ENCODE data around the gene BRCA2. TPM values are rescaled to one million over a fixed set of nuclear protein-coding genes. Genes with fewer than 3 reads are reported as not detected.

BRCA2 gene
- total and polyA plus RNA-seq, 3 experiments from 2014 or later, result 1.3 to 14.2 (median 12.6) TPM

GRCh38 chr13:32426191-32426989 is 111.1 kb downstream of the BRCA2 start:
- H3K27ac Mint-ChIP-seq, result peak overlapping the region; percentile 95 to 100 (median 98)
- Histone ChIP-seq H3K4me1 (ENCODE audit: insufficient read depth, low read length) (peaks cover 36% of the 10 kb centered on the region), H3K9me3 (ENCODE audit: low read length) (no peaks in the 10 kb centered on the region), H3K4me3 (ENCODE audit: low read length) (peak overlapping the region; percentile 84), H3K36me3 (ENCODE audit: insufficient read depth, low read length) (peaks cover 5% of the 10 kb centered on the region), H3K27ac (ENCODE audit: low read depth, low read length) (peak overlapping the region; percentile 87), H3K27me3 (ENCODE audit: insufficient read depth, low read length, poor library complexity, severe bottlenecking) (no peaks in the 10 kb centered on the region)
- CTCF ChIA-PET, result interaction anchor here (1.1 to 1.4 kb wide), 3 partner anchors 16 to 117 kb away, joined by 3 to 4 read pairs (median 3); partner anchors contain the start of gene N4BP2L2
- H3K4me3 Mint-ChIP-seq, result peak overlapping the region; percentile 92 to 100 (median 94)
- POLR2A ChIA-PET, result interaction anchor here (0.6 to 3.3 kb wide), 5 partner anchors 22 to 161 kb away, joined by 3 to 41 read pairs (median 4); partner anchors contain the start of genes BRCA2, N4BP2L2 and ZAR1L
- H3K4me1 Mint-ChIP-seq, result peaks cover 49 to 65% (median 62%) of the 10 kb centered on the region in 3 donors
- H3K9me3 Mint-ChIP-seq, result no peaks in the 10 kb centered on the region
- DNase-seq, result peak in 4 of 5 donors; percentile 39 to 66 (median 62)
- H3K36me3 Mint-ChIP-seq, result peaks cover 0 to 47% (median 11%) of the 10 kb centered on the region in 3 donors
- H3K27me3 Mint-ChIP-seq, result no peaks in the 10 kb centered on the region

GRCh38 chr13:32426990-32427851 is 111.9 kb downstream of the BRCA2 start:
- H3K27me3 ChIP-seq (ENCODE audit: insufficient read depth, low read length, poor library complexity, severe bottlenecking), result no peaks in the 10 kb centered on the region
- H3K27me3 Mint-ChIP-seq, result no peaks in the 10 kb centered on the region
- peaks cover 5% of the 10 kb centered on the region for H3K36me3 ChIP-seq (ENCODE audit: insufficient read depth, low read length)
- peaks cover 0 to 44% (median 6%) of the 10 kb centered on the region in 3 donors for H3K36me3 Mint-ChIP-seq
- H3K9me3 ChIP-seq (ENCODE audit: low read length), result no peaks in the 10 kb centered on the region
- ChIA-PET POLR2A (interaction anchor here (0.9 to 3.3 kb wide), 7 partner anchors 24 to 160 kb away, joined by 3 to 41 read pairs (median 4); partner anchors contain the start of genes BRCA2, N4BP2L2, PDS5B and ZAR1L), CTCF (interaction anchor here (0.8 to 1.4 kb wide), 5 partner anchors 16 to 242 kb away, joined by 3 to 4 read pairs (median 3); partner anchors contain the start of genes BRCA2, N4BP2L2 and ZAR1L)
- H3K27ac Mint-ChIP-seq, result peak overlapping the region; percentile 95 to 100 (median 98)
- no peaks in the 10 kb centered on the region for H3K9me3 Mint-ChIP-seq
- peak overlapping the region; percentile 92 to 100 (median 94) for H3K4me3 Mint-ChIP-seq
- peak overlapping the region; percentile 84 for H3K4me3 ChIP-seq (ENCODE audit: low read length)
- H3K4me1 ChIP-seq (ENCODE audit: insufficient read depth, low read length), result peaks cover 36% of the 10 kb centered on the region
- H3K4me1 Mint-ChIP-seq, result peaks cover 44 to 60% (median 54%) of the 10 kb centered on the region in 3 donors
- DNase-seq, result peak; percentile 44 to 79 (median 65)
- peak overlapping the region; percentile 87 for H3K27ac ChIP-seq (ENCODE audit: low read depth, low read length)

- peak; percentile 82 to 92 (median 85) for DNase-seq
- Histone ChIP-seq H3K36me3 (ENCODE audit: insufficient read depth, low read length) (peaks cover 5% of the 10 kb centered on the region), H3K4me3 (ENCODE audit: low read length) (peak within 1 kb of the TSS; percentile 84), H3K27me3 (ENCODE audit: insufficient read depth, low read length, poor library complexity, severe bottlenecking) (no peaks in the 10 kb centered on the region), H3K27ac (ENCODE audit: low read depth, low read length) (peak within 1 kb of the TSS; percentile 87), H3K9me3 (ENCODE audit: low read length) (no peaks in the 10 kb centered on the region), H3K4me1 (ENCODE audit: insufficient read depth, low read length) (peaks cover 36% of the 10 kb centered on the region)
- Mint-ChIP-seq H3K4me3 (peak within 1 kb of the TSS; percentile 92 to 100 (median 94)), H3K4me1 (peaks cover 40 to 53% (median 47%) of the 10 kb centered on the region in 3 donors), H3K27ac (peak within 1 kb of the TSS; percentile 95 to 100 (median 98)), H3K36me3 (peaks cover 5 to 42% (median 5%) of the 10 kb centered on the region in 3 donors), H3K9me3 (no peaks in the 10 kb centered on the region), H3K27me3 (no peaks in the 10 kb centered on the region)
- POLR2A ChIA-PET, result interaction anchor here (0.9 to 3.3 kb wide), 7 partner anchors 92 to 159 kb away, joined by 3 to 41 read pairs (median 4); partner anchors contain the start of genes BRCA2, PDS5B and ZAR1L
- CTCF ChIA-PET, result interaction anchor here (0.8 to 1.2 kb wide), 5 partner anchors 15 to 241 kb away, joined by 3 to 4 read pairs (median 3); partner anchors contain the start of genes BRCA2 and ZAR1L
Measured at GRCh38 chr13:32427852-32428580, 112.7 kb downstream of the BRCA2 start, which contains the start of gene N4BP2L1. Gene N4BP2L1 (minus strand): TSS chr13:32428130. CDS start chr13:32428082, 48 bp downstream.

- CTCF ChIA-PET, result interaction anchor here (1.0 to 1.2 kb wide), 6 partner anchors 11 to 240 kb away, joined by 3 to 4 read pairs (median 4); partner anchors contain the start of genes BRCA2 and ZAR1L
- POLR2A ChIA-PET, result interaction anchor here (0.9 to 3.3 kb wide), 6 partner anchors 91 to 157 kb away, joined by 3 to 41 read pairs (median 4); partner anchors contain the start of genes BRCA2, PDS5B and ZAR1L
- peak overlapping the region; percentile 83 to 94 (median 91) for H3K4me3 Mint-ChIP-seq
Measured at GRCh38 chr13:32428581-32429432, 113.5 kb downstream of the BRCA2 start.

GRCh38 chr13:32429433-32429909 is 114.2 kb downstream of the BRCA2 start:
- no peak overlapping the region for H3K27ac ChIP-seq (ENCODE audit: low read depth, low read length)
- H3K27ac Mint-ChIP-seq, result peak overlapping the region in 7 of 8 donors; percentile 43 to 99 (median 92)

More at GRCh38 chr13:32428581-32429432, 113.5 kb downstream of the BRCA2 start:
- peak overlapping the region; percentile 92 to 99 (median 98) for H3K27ac Mint-ChIP-seq
- no peaks in the 10 kb centered on the region for H3K27me3 Mint-ChIP-seq
- H3K4me3 ChIP-seq (ENCODE audit: low read length), result peak overlapping the region; percentile 84
- H3K4me1 ChIP-seq (ENCODE audit: insufficient read depth, low read length), result peaks cover 31% of the 10 kb centered on the region
- H3K27me3 ChIP-seq (ENCODE audit: insufficient read depth, low read length, poor library complexity, severe bottlenecking), result no peaks in the 10 kb centered on the region
- peaks cover 35 to 47% (median 39%) of the 10 kb centered on the region in 3 donors for H3K4me1 Mint-ChIP-seq
- DNase-seq, result no peak
- H3K27ac ChIP-seq (ENCODE audit: low read depth, low read length), result peak overlapping the region; percentile 87
- no peaks in the 10 kb centered on the region for H3K9me3 Mint-ChIP-seq
- H3K36me3 ChIP-seq (ENCODE audit: insufficient read depth, low read length), result peaks cover 1% of the 10 kb centered on the region
- peaks cover 4 to 38% (median 5%) of the 10 kb centered on the region in 3 donors for H3K36me3 Mint-ChIP-seq
- H3K9me3 ChIP-seq (ENCODE audit: low read length), result no peaks in the 10 kb centered on the region

GRCh38 chr13:32430018-32430747 is 114.9 kb downstream of the BRCA2 start:
- H3K27me3 Mint-ChIP-seq, result no peaks in the 10 kb centered on the region
- ChIA-PET CTCF (interaction anchor here (0.7 kb wide), 1 partner anchor 124 kb away, joined by 3 read pairs; no protein-coding TSS in a partner anchor), POLR2A (no interaction called here)
- H3K4me1 ChIP-seq (ENCODE audit: insufficient read depth, low read length), result peaks cover 20% of the 10 kb centered on the region
- no peak overlapping the region for H3K4me3 ChIP-seq (ENCODE audit: low read length)
- H3K4me1 Mint-ChIP-seq, result peaks cover 26 to 35% (median 29%) of the 10 kb centered on the region in 3 donors
- H3K36me3 ChIP-seq (ENCODE audit: insufficient read depth, low read length), result no peaks in the 10 kb centered on the region
- no peak overlapping the region for H3K27ac ChIP-seq (ENCODE audit: low read depth, low read length)
- H3K9me3 ChIP-seq (ENCODE audit: low read length), result no peaks in the 10 kb centered on the region
- peak overlapping the region in 3 of 7 donors; percentile 30 to 39 (median 32) for H3K4me3 Mint-ChIP-seq
- no peaks in the 10 kb centered on the region for H3K9me3 Mint-ChIP-seq
- peak overlapping the region in 7 of 8 donors; percentile 8 to 92 (median 34) for H3K27ac Mint-ChIP-seq
- no peaks in the 10 kb centered on the region for H3K27me3 ChIP-seq (ENCODE audit: insufficient read depth, low read length, poor library complexity, severe bottlenecking)
- no peak for DNase-seq
- H3K36me3 Mint-ChIP-seq, result peaks cover 4 to 31% (median 5%) of the 10 kb centered on the region in 3 donors

More at GRCh38 chr13:32429433-32429909, 114.2 kb downstream of the BRCA2 start:
- peaks cover 29 to 40% (median 32%) of the 10 kb centered on the region in 3 donors for H3K4me1 Mint-ChIP-seq
- Histone ChIP-seq H3K36me3 (ENCODE audit: insufficient read depth, low read length) (no peaks in the 10 kb centered on the region), H3K4me3 (ENCODE audit: low read length) (no peak overlapping the region), H3K9me3 (ENCODE audit: low read length) (no peaks in the 10 kb centered on the region), H3K27me3 (ENCODE audit: insufficient read depth, low read length, poor library complexity, severe bottlenecking) (no peaks in the 10 kb centered on the region), H3K4me1 (ENCODE audit: insufficient read depth, low read length) (peaks cover 24% of the 10 kb centered on the region)
- no peaks in the 10 kb centered on the region for H3K27me3 Mint-ChIP-seq
- H3K9me3 Mint-ChIP-seq, result no peaks in the 10 kb centered on the region
- H3K4me3 Mint-ChIP-seq, result peak overlapping the region in 2 of 7 donors; percentile 32
- DNase-seq, result no peak
- peaks cover 4 to 33% (median 5%) of the 10 kb centered on the region in 3 donors for H3K36me3 Mint-ChIP-seq
- ChIA-PET CTCF (interaction anchor here (0.7 to 1.2 kb wide), 4 partner anchors 10 to 162 kb away, joined by 3 to 4 read pairs (median 4); partner anchors contain the start of genes BRCA2 and ZAR1L), POLR2A (no interaction called here)

All from CD8-positive, alpha-beta memory T cell (primary cell).